H9 (cell line): Measurements from ENCODE around the gene COL4A2. TPM values are rescaled to one million over a fixed set of nuclear protein-coding genes. Genes with fewer than 3 reads are reported as not detected.

Source experiments
- DNase-seq: peaks from one replicate; pipeline ENCODE4 v3.0.0-alpha.2; 2017
- H2AFZ ChIP-seq: one replicate; pipeline ENCODE4 v1.6.1; 2013; ENCODE audit warnings: mild to moderate bottlenecking, low read length, control low read depth, moderate library complexity
- H2AK5ac ChIP-seq: 2 replicates; pipeline ENCODE4 v1.6.1; 2013; ENCODE audit warnings: low read length, control low read depth, mixed read lengths; ENCODE audit not compliant: insufficient read length
- H2BK120ac ChIP-seq: one replicate; pipeline ENCODE4 v1.6.1; 2013; ENCODE audit warnings: low read depth, mild to moderate bottlenecking, low read length, control low read depth, inconsistent platforms; ENCODE audit not compliant: poor library complexity, severe bottlenecking
- H2BK12ac ChIP-seq: 2 replicates; pipeline ENCODE4 v1.6.1; 2013; ENCODE audit warnings: low read length, control low read depth, mixed read lengths, low read depth; ENCODE audit not compliant: insufficient read length
- H2BK15ac ChIP-seq: 2 replicates; pipeline ENCODE4 v1.6.1; 2013; ENCODE audit warnings: low read depth, low read length, control low read depth
- H2BK20ac ChIP-seq: one replicate; pipeline ENCODE4 v1.6.1; 2013; ENCODE audit warnings: low read depth, mild to moderate bottlenecking, low read length, control low read depth, inconsistent platforms; ENCODE audit not compliant: poor library complexity, severe bottlenecking
- H2BK5ac ChIP-seq: 2 replicates; pipeline ENCODE4 v1.6.1; 2013; ENCODE audit warnings: low read length, control low read depth, mixed read lengths; ENCODE audit not compliant: insufficient read length
- H3K14ac ChIP-seq: 2 replicates; pipeline ENCODE4 v1.6.1; 2013; ENCODE audit warnings: low read length, control low read depth; ENCODE audit not compliant: insufficient read depth
- H3K18ac ChIP-seq: 2 replicates; pipeline ENCODE4 v1.6.1; 2013; ENCODE audit warnings: low read depth, mild to moderate bottlenecking, mixed read lengths, low read length, control low read depth; ENCODE audit not compliant: insufficient read length
- H3K23ac ChIP-seq: 2 replicates; pipeline ENCODE4 v1.6.1; 2013; ENCODE audit warnings: low read length, control low read depth, mixed read lengths, low read depth; ENCODE audit not compliant: insufficient read length
- H3K23me2 ChIP-seq: 2 replicates; pipeline ENCODE4 v1.6.1; 2013; ENCODE audit warnings: low read depth, mild to moderate bottlenecking, mixed read lengths, low read length, control low read depth; ENCODE audit not compliant: insufficient read length, poor library complexity, severe bottlenecking
- H3K27ac ChIP-seq: 2 replicates; pipeline ENCODE4 v1.5.1; 2013; ENCODE audit warnings: low read length, control low read depth, mixed read lengths, low read depth; ENCODE audit not compliant: insufficient read length
- H3K27me3 ChIP-seq: 2 replicates; pipeline ENCODE4 v1.6.1; 2013; ENCODE audit warnings: low read length, control low read depth, inconsistent platforms; ENCODE audit not compliant: insufficient read depth
- H3K4ac ChIP-seq: 2 replicates; pipeline ENCODE4 v1.6.1; 2013; ENCODE audit warnings: low read depth, mild to moderate bottlenecking, control low read depth, inconsistent platforms, low read length, moderate library complexity
- H3K4me1 ChIP-seq: 2 replicates; pipeline ENCODE4 v1.6.1; 2013; ENCODE audit warnings: low read length, control low read depth, inconsistent platforms; ENCODE audit not compliant: insufficient read depth
- H3K4me2 ChIP-seq: 2 replicates; pipeline ENCODE4 v1.6.1; 2013; ENCODE audit warnings: low read length, control low read depth, mixed read lengths; ENCODE audit not compliant: insufficient read length, insufficient read depth
- H3K56ac ChIP-seq: 2 replicates; pipeline ENCODE4 v1.6.1; 2013; ENCODE audit warnings: low read depth, mild to moderate bottlenecking, mixed read lengths, low read length, control low read depth; ENCODE audit not compliant: insufficient read length
- H3K79me1 ChIP-seq: 2 replicates; pipeline ENCODE4 v1.6.1; 2013; ENCODE audit warnings: low read depth, mild to moderate bottlenecking, moderate library complexity, low read length, control low read depth, inconsistent platforms; ENCODE audit not compliant: insufficient read depth, poor library complexity, severe bottlenecking
- H3K79me2 ChIP-seq: 2 replicates; pipeline ENCODE4 v1.6.1; 2013; ENCODE audit warnings: low read length, control low read depth, inconsistent platforms; ENCODE audit not compliant: insufficient read depth
- H3K9ac ChIP-seq: 2 replicates; pipeline ENCODE4 v1.6.1; 2013; ENCODE audit warnings: low read length, control low read depth, mixed read lengths; ENCODE audit not compliant: insufficient read length; ENCODE audit errors: extremely low read depth
- H3K9me3 ChIP-seq: one replicate; pipeline ENCODE4 v1.6.1; 2013; ENCODE audit warnings: low read depth, low read length, inconsistent platforms; ENCODE audit not compliant: control insufficient read depth
- H3T11ph ChIP-seq: one replicate; pipeline ENCODE4 v1.6.1; 2013; ENCODE audit warnings: mild to moderate bottlenecking, low read length, control low read depth, inconsistent platforms
- H4K20me1 ChIP-seq: one replicate; pipeline ENCODE4 v1.6.1; 2013; ENCODE audit not compliant: control insufficient read depth, insufficient read length, insufficient read depth
- H4K5ac ChIP-seq: 2 replicates; pipeline ENCODE4 v1.6.1; 2013; ENCODE audit warnings: low read depth, mild to moderate bottlenecking, mixed read lengths, low read length, control low read depth; ENCODE audit not compliant: insufficient read length
- H4K8ac ChIP-seq: replicated peaks from 2 replicates; pipeline ENCODE4 v1.6.1; 2013; ENCODE audit warnings: low read length, control low read depth, mixed read lengths, low read depth; ENCODE audit not compliant: insufficient read length
- H4K91ac ChIP-seq: 2 replicates; pipeline ENCODE4 v1.6.1; 2013; ENCODE audit warnings: low read depth, mild to moderate bottlenecking, moderate library complexity, mixed read lengths, low read length, control low read depth; ENCODE audit not compliant: insufficient read length
- H3K27ac Mint-ChIP-seq, 3 experiments: 2 replicates in 2 of 3; 3 replicates in 1 of 3; pipeline ENCODE4 v1.8.0; 2020 to 2021; ENCODE audit warnings: mixed read lengths in 3 of 3, mild to moderate bottlenecking in 1 of 3, moderate library complexity in 1 of 3
- H3K27me3 Mint-ChIP-seq: 2 replicates; pipeline ENCODE4 v1.8.0; 2021; ENCODE audit warnings: low read depth, mild to moderate bottlenecking, moderate library complexity, mixed read lengths
- H3K36me3 Mint-ChIP-seq, 3 experiments: 2 replicates in 2 of 3; 3 replicates in 1 of 3; pipeline ENCODE4 v1.8.0; 2020 to 2021; ENCODE audit warnings: low read depth in 3 of 3, mixed read lengths in 3 of 3; ENCODE audit not compliant: insufficient read depth in 1 of 3
- H3K4me1 Mint-ChIP-seq, 2 experiments: 2 replicates each; pipeline ENCODE4 v1.8.0; 2020; ENCODE audit warnings: mixed read lengths in 2 of 2
- H3K4me3 Mint-ChIP-seq, 2 experiments: 2 replicates in 1 of 2; 3 replicates in 1 of 2; pipeline ENCODE4 v1.8.0; 2020 to 2021; ENCODE audit warnings: mild to moderate bottlenecking in 2 of 2, mixed read lengths in 2 of 2, moderate library complexity in 1 of 2
- H3K9me3 Mint-ChIP-seq, 2 experiments: 2 replicates in 1 of 2; 3 replicates in 1 of 2; pipeline ENCODE4 v1.8.0; 2020; ENCODE audit warnings: mild to moderate bottlenecking in 2 of 2, mixed read lengths in 2 of 2, moderate library complexity in 1 of 2
- CTCF ChIP-seq: fragments of 200-600 bp; sonication (generic); conservative IDR thresholded peaks from 3 replicates; pipeline ENCODE4 v1.8.0; 2021; ENCODE audit warnings: antibody characterized with exemption, mild to moderate bottlenecking
- WGBS: extraction: QIAGEN DNeasy Blood & Tissue Kit; methylation state at CpG from one replicate; pipeline ENCODE4 v1.1.7; 2013; ENCODE audit warnings: missing lambda C conversion rate, low lambda C conversion rate, mixed read lengths; ENCODE audit not compliant: insufficient read length; ENCODE audit errors: extremely low coverage; 5-methylcytosine and 5-hydroxymethylcytosine counted together
- total RNA-seq: library from RNA; stranded (reverse); gene quantifications from 2 replicates; pipeline ENCODE4 v1.2.1, GENCODE V29; 2021

COL4A2 gene
- total RNA-seq, 1 experiment from 2014 or later = 76.5 TPM

GRCh38 chr13:110464556-110465333, 157.7 kb downstream of the COL4A2 start:
- H3K18ac ChIP-seq = no peak overlapping the region
- H3K23ac ChIP-seq = no peak overlapping the region
- no peaks in the 10 kb centered on the region for H3K4me1 ChIP-seq
- Mint-ChIP-seq H3K36me3 (peaks cover 7 to 45% (median 38%) of the 10 kb centered on the region in 3 experiments; a peak in 6 of 7 replicates), H3K27me3 (no peaks in the 10 kb centered on the region), H3K9me3 (no peaks in the 10 kb centered on the region), H3K4me3 (no peak overlapping the region; a peak in 1 of 5 replicates), H3K4me1 (peaks cover 9 to 19% of the 10 kb centered on the region in 2 experiments), H3K27ac (peak overlapping the region in 1 of 3 experiments; percentile 34; a peak in 2 of 7 replicates)
- no peak for DNase-seq
- no peaks in the 10 kb centered on the region for H3K79me1 ChIP-seq
- H2BK120ac ChIP-seq = no peak overlapping the region
- no peak overlapping the region for H2AFZ ChIP-seq
- no peak overlapping the region for H3K9ac ChIP-seq
- H3K79me2 ChIP-seq = no peaks in the 10 kb centered on the region
- TF ChIP-seq CTCF = no peak
- no peaks in the 10 kb centered on the region for H3K23me2 ChIP-seq
- H3K27ac ChIP-seq = no peak overlapping the region
- H2BK12ac ChIP-seq = no peak overlapping the region
- no peak overlapping the region for H3K4ac ChIP-seq
- H3K4me2 ChIP-seq = no peak overlapping the region
- no peak overlapping the region for H4K5ac ChIP-seq
- no peak overlapping the region for H4K91ac ChIP-seq
- no peak overlapping the region for H2BK5ac ChIP-seq
- H3K9me3 ChIP-seq = no peaks in the 10 kb centered on the region
- no peak overlapping the region for H2AK5ac ChIP-seq
- H3T11ph ChIP-seq = no peak overlapping the region
- no peak overlapping the region for H3K56ac ChIP-seq
- H3K14ac ChIP-seq = no peak overlapping the region
- no peaks in the 10 kb centered on the region for H3K27me3 ChIP-seq
- WGBS = no CpG with 5 or more reads among the region's 22 CpGs
- H2BK15ac ChIP-seq = no peak overlapping the region
- H2BK20ac ChIP-seq = no peak overlapping the region
- H4K20me1 ChIP-seq = no peaks in the 10 kb centered on the region
- no peak overlapping the region for H4K8ac ChIP-seq
